Dendritic cell treated with granulocyte-macrophage colony-stimulating factor and Interleukin-4, amounts not matched to agents 40 ng/mL and 50 ng/mL, for 4 days (primary cell): ENCODE measurements around the gene GDF2.

Experiments
- H3K27ac Mint-ChIP-seq: one replicate; pipeline ENCODE4 v1.8.0; 2022; ENCODE audit warnings: mild to moderate bottlenecking, mixed read lengths
- H3K27me3 Mint-ChIP-seq: one replicate; pipeline ENCODE4 v1.8.0; 2022; ENCODE audit warnings: mild to moderate bottlenecking, mixed read lengths
- H3K36me3 Mint-ChIP-seq: one replicate; pipeline ENCODE4 v1.8.0; 2022; ENCODE audit warnings: low read depth, mixed read lengths
- H3K4me1 Mint-ChIP-seq: one replicate; pipeline ENCODE4 v1.8.0; 2022; ENCODE audit warnings: low read depth, mixed read lengths
- H3K4me3 Mint-ChIP-seq: one replicate; pipeline ENCODE4 v1.8.0; 2022; ENCODE audit warnings: mild to moderate bottlenecking, moderate library complexity, mixed read lengths
- H3K9me3 Mint-ChIP-seq: one replicate; pipeline ENCODE4 v1.8.0; 2022; ENCODE audit warnings: mixed read lengths
- intact Hi-C: fragments of 100-400 bp; cut with micrococcal nuclease; formaldehyde crosslinking; loops from one replicate; pipeline ENCODE4 v1.15.0; 2022

Gene GDF2

GRCh38 chr10:47322300-47323061 is at the start of gene GDF2:
Gene GDF2 (plus strand): TSS chr10:47322454. CDS start chr10:47322669, 215 bp downstream.
- Mint-ChIP-seq H3K4me3 (no peak within 1 kb of the TSS), H3K27me3 (peaks cover 3% of the 10 kb centered on the region), H3K9me3 (no peaks in the 10 kb centered on the region), H3K36me3 (no peaks in the 10 kb centered on the region), H3K4me1 (no peaks in the 10 kb centered on the region), H3K27ac (no peak within 1 kb of the TSS)
- intact Hi-C loops, result no loop called here

DNA sequence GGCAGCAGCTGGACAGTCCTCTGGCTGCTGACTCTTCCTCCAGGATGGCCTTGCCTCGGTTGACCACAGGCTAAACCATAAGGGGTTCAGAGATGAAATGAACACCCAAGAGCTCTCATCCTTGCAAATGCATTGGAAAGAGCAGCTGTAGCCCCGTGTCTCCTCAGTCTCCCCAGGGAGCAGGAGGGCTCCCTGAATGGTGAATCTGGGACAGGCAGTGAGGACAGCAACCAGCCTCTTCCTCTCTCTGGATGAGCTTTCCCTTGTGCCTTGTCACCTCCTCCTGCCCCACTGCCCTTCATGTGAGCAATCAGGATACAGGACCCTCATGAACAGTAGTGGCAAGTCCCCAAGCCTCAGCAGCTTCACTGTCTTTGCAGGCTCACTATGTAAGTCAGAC is 46.2 kb upstream of the GDF2 start:
- no peaks in the 10 kb centered on the region for H3K36me3 Mint-ChIP-seq
- H3K27me3 Mint-ChIP-seq, result peaks cover 36% of the 10 kb centered on the region
- intact Hi-C loops, result no loop called here
- H3K9me3 Mint-ChIP-seq, result peaks cover 20% of the 10 kb centered on the region
- H3K4me1 Mint-ChIP-seq, result no peaks in the 10 kb centered on the region
- H3K4me3 Mint-ChIP-seq, result no peak overlapping the region
- H3K27ac Mint-ChIP-seq, result no peak overlapping the region

GRCh38 chr10:47276576-47277351 is 45.5 kb upstream of the GDF2 start:
- Mint-ChIP-seq H3K4me3 (no peak overlapping the region), H3K36me3 (no peaks in the 10 kb centered on the region), H3K27ac (no peak overlapping the region)

GRCh38 chr10:47277352-47278151 is 44.7 kb upstream of the GDF2 start:
- no peak overlapping the region for H3K4me3 Mint-ChIP-seq
- no peaks in the 10 kb centered on the region for H3K36me3 Mint-ChIP-seq
- H3K9me3 Mint-ChIP-seq, result peaks cover 12% of the 10 kb centered on the region
- intact Hi-C loops, result no loop called here
- no peaks in the 10 kb centered on the region for H3K4me1 Mint-ChIP-seq
- no peak overlapping the region for H3K27ac Mint-ChIP-seq
- peaks cover 33% of the 10 kb centered on the region for H3K27me3 Mint-ChIP-seq

More at GRCh38 chr10:47276576-47277351, 45.5 kb upstream of the GDF2 start:
- Mint-ChIP-seq H3K27me3 (peaks cover 30% of the 10 kb centered on the region), H3K9me3 (peaks cover 20% of the 10 kb centered on the region), H3K4me1 (no peaks in the 10 kb centered on the region)
- intact Hi-C loops, result no loop called here

- Mint-ChIP-seq H3K4me1 (no peaks in the 10 kb centered on the region), H3K27me3 (peaks cover 33% of the 10 kb centered on the region), H3K4me3 (no peak overlapping the region), H3K9me3 (peaks cover 8% of the 10 kb centered on the region), H3K27ac (no peak overlapping the region), H3K36me3 (no peaks in the 10 kb centered on the region)
- intact Hi-C loops, result no loop called here
Measured at GRCh38 chr10:47278152-47278473, 44.1 kb upstream of the GDF2 start.

GRCh38 chr10:47278720-47279119 is 43.5 kb upstream of the GDF2 start:
- intact Hi-C loops, result no loop called here
- Mint-ChIP-seq H3K9me3 (peaks cover 2% of the 10 kb centered on the region), H3K27ac (no peak overlapping the region), H3K4me1 (no peaks in the 10 kb centered on the region), H3K36me3 (no peaks in the 10 kb centered on the region), H3K4me3 (no peak overlapping the region), H3K27me3 (peaks cover 30% of the 10 kb centered on the region)

- H3K27me3 Mint-ChIP-seq, result peaks cover 30% of the 10 kb centered on the region
- no peak overlapping the region for H3K27ac Mint-ChIP-seq
- H3K9me3 Mint-ChIP-seq, result no peaks in the 10 kb centered on the region
- H3K4me3 Mint-ChIP-seq, result no peak overlapping the region
- H3K36me3 Mint-ChIP-seq, result no peaks in the 10 kb centered on the region
- intact Hi-C loops, result no loop called here
- H3K4me1 Mint-ChIP-seq, result no peaks in the 10 kb centered on the region
Measured at GRCh38 chr10:47279276-47279675, 43.0 kb upstream of the GDF2 start.

DNA sequence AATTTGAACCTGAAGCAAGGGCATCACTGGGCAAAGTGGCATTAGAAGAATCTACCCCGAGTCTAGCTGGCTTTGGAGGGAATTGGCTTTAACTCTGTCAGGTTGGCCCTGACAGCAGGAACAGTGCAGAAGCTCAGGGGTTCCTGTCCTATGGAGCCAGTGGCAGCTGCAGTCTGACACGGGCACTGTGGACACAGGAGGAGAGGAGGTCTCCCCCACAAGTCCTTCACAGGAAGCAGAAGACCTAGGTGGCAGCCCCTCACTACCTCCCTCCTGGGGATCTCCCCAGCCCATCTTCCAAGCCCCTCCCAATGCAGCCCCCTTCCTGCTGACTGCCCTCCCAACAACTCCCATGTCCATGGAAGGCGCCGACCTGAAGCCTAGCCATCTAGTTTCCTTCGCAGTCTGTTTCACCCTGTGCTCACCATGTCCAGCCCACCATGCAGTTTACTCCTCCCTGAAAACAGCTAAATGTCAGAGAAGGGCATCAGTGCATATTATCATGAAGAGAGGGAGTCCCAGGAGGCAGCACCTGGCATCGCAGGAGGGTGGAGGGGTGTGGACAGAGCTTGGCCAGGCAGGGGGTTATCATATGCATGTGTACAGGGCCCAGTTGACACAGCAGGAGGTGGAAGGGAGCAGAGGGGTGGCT is 40.1 kb upstream of the GDF2 start:
- Mint-ChIP-seq H3K36me3 (no peaks in the 10 kb centered on the region), H3K4me1 (peaks cover 17% of the 10 kb centered on the region), H3K27me3 (peaks cover 25% of the 10 kb centered on the region), H3K4me3 (no peak overlapping the region), H3K9me3 (no peaks in the 10 kb centered on the region), H3K27ac (no peak overlapping the region)
- intact Hi-C loops, result no loop called here

DNA sequence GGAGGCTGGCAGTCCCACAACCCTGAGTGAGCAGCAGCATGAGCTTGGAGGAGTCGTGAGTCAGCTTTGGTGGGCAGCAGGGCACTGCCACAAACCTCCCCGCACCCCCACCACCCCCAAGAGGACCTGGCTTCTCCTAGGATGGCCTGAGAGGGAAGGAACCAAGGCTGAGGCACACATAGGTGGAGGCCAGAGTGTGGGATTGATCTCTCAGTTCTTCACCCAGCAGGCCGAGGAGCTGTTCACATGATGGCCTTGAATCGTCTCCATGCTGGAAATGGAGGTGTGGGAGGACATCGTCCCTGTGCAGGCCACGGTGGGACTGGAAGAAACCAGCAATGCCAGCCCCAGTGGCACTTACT is 39.6 kb upstream of the GDF2 start:
- Mint-ChIP-seq H3K36me3 (no peaks in the 10 kb centered on the region), H3K4me1 (peaks cover 17% of the 10 kb centered on the region), H3K4me3 (no peak overlapping the region), H3K27me3 (peaks cover 29% of the 10 kb centered on the region), H3K27ac (no peak overlapping the region), H3K9me3 (no peaks in the 10 kb centered on the region)
- intact Hi-C loops, result no loop called here

GRCh38 chr10:47283101-47283630 is 39.1 kb upstream of the GDF2 start:
- no peaks in the 10 kb centered on the region for H3K36me3 Mint-ChIP-seq
- H3K4me3 Mint-ChIP-seq, result no peak overlapping the region
- peaks cover 29% of the 10 kb centered on the region for H3K27me3 Mint-ChIP-seq
- no peaks in the 10 kb centered on the region for H3K9me3 Mint-ChIP-seq
- peaks cover 17% of the 10 kb centered on the region for H3K4me1 Mint-ChIP-seq
- no peak overlapping the region for H3K27ac Mint-ChIP-seq
- intact Hi-C loops, result no loop called here

GRCh38 chr10:47283848-47284247 is 38.4 kb upstream of the GDF2 start:
- peaks cover 21% of the 10 kb centered on the region for H3K4me1 Mint-ChIP-seq
- H3K27ac Mint-ChIP-seq, result no peak overlapping the region
- intact Hi-C loops, result no loop called here
- no peak overlapping the region for H3K4me3 Mint-ChIP-seq
- H3K36me3 Mint-ChIP-seq, result no peaks in the 10 kb centered on the region
- H3K9me3 Mint-ChIP-seq, result no peaks in the 10 kb centered on the region
- peaks cover 31% of the 10 kb centered on the region for H3K27me3 Mint-ChIP-seq

DNA sequence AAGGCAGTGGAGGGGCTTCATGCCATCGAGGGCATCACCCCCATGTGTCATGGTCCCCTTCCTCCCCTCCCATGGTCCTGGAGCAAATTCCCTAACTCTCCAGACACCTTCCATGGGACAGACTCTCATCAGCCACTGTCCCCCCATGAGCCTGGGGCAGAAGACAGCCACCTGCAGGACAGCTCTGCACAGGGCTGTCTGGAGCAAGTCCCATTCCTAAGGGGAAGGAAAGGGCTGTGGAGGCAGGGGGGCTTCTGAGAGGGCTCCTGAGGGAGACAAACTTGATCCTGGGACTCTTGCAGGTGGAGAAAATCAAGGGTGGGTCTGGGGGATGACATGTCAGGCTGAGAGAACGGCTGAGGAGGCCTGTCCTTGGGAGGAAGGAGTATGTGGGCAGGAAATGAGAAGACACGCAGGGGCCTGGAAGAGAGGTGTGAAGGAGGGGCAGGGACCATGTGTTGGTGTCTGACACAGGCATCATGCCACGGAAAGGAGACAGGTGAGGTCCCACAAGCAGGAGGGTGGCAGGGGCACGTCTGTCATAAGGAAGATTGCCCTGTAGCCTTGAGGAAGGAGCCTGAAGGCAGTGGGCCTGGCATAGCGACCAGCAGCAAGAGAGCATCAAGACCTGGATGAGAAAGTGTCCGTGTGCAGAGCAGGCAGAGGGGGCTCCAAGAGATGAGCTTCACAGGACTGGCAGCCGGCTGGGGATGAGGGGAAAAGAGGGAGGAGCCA is 36.7 kb upstream of the GDF2 start:
- Mint-ChIP-seq H3K9me3 (no peaks in the 10 kb centered on the region), H3K27ac (no peak overlapping the region), H3K27me3 (peaks cover 39% of the 10 kb centered on the region), H3K36me3 (no peaks in the 10 kb centered on the region), H3K4me1 (peaks cover 22% of the 10 kb centered on the region), H3K4me3 (no peak overlapping the region)
- intact Hi-C loops, result no loop called here

GRCh38 chr10:47286116-47286505 is 36.1 kb upstream of the GDF2 start:
- intact Hi-C loops, result no loop called here
- no peak overlapping the region for H3K4me3 Mint-ChIP-seq
- H3K4me1 Mint-ChIP-seq, result peaks cover 22% of the 10 kb centered on the region
- H3K27ac Mint-ChIP-seq, result no peak overlapping the region
- H3K27me3 Mint-ChIP-seq, result peaks cover 41% of the 10 kb centered on the region
- no peaks in the 10 kb centered on the region for H3K36me3 Mint-ChIP-seq
- H3K9me3 Mint-ChIP-seq, result no peaks in the 10 kb centered on the region
